Sigmoid colon (tissue), 7 donors: ENCODE results near the gene SART3. TPM values are rescaled to one million over a fixed set of nuclear protein-coding genes. Genes with fewer than 3 reads are reported as not detected.
"Not testable (repeated sequence)": the region's sequence is repeated elsewhere in the genome, so short reads cannot be mapped to it uniquely, and the experiment has no call there.

Experiments
- DNase-seq: peaks from one replicate; pipeline ENCODE4 v3.0.0-alpha.2; 2019
- H3K27ac ChIP-seq, 4 donors: fragments of 200-600 bp; sonication (generic); one replicate each; pipeline ENCODE4 v1.5.1; 2016 to 2019; ENCODE audit warnings: mild to moderate bottlenecking in 1 of 4
- H3K27me3 ChIP-seq, 3 donors: fragments of 200-600 bp; sonication (generic); one replicate each; pipeline ENCODE4 v1.5.1; 2019; ENCODE audit warnings: mild to moderate bottlenecking in 1 of 3
- H3K36me3 ChIP-seq, 4 donors: fragments of 200-600 bp; sonication (generic); one replicate each; pipeline ENCODE4 v1.5.1; 2016 to 2019
- H3K4me1 ChIP-seq, 4 donors: fragments of 200-600 bp; sonication (generic); one replicate each; pipeline ENCODE4 v1.5.1; 2017 to 2019
- H3K4me3 ChIP-seq, 4 donors: fragments of 200-600 bp; sonication (generic); one replicate each; pipeline ENCODE4 v1.5.1; 2017 to 2019; ENCODE audit warnings: mild to moderate bottlenecking in 2 of 4, moderate library complexity in 1 of 4
- H3K9me3 ChIP-seq, 4 donors: fragments of 200-600 bp in 3 of 4; sonication (generic) in 3 of 4; one replicate each; pipeline versions ENCODE4 v1.5.1 to v1.6.1; 2013 to 2019
- CTCF ChIP-seq, 4 experiments: fragments of 450-650 bp in 3 of 4; fragments of 200-600 bp in 1 of 4; IDR thresholded peaks; one replicate each; pipeline ENCODE4 v1.5.1; 2016 to 2019; ENCODE audit warnings: antibody characterized with exemption in 4 of 4, mild to moderate bottlenecking in 3 of 4, moderate library complexity in 2 of 4
- EP300 ChIP-seq, 4 donors: sonication (generic); formaldehyde crosslinking; IDR thresholded peaks; one replicate each; pipeline ENCODE4 v1.6.1; 2017; ENCODE audit warnings: antibody characterized with exemption in 4 of 4
- POLR2A ChIP-seq, 2 donors: fragments of 450-650 bp; IDR thresholded peaks; one replicate each; pipeline ENCODE4 v1.6.1; 2016; ENCODE audit warnings: antibody characterized with exemption in 2 of 2, mild to moderate bottlenecking in 2 of 2, moderate library complexity in 2 of 2
- POLR2AphosphoS5 ChIP-seq, 4 donors: sonication (generic); formaldehyde crosslinking; IDR thresholded peaks; one replicate each; pipeline ENCODE4 v1.6.1; 2017; ENCODE audit warnings: antibody characterized with exemption in 4 of 4
- WGBS, 2 donors: extraction: QIAGEN DNeasy Blood & Tissue Kit; methylation state at CpG; one replicate each; pipeline ENCODE4 v1.1.7; 2013; 5-methylcytosine and 5-hydroxymethylcytosine counted together
- intact Hi-C: fragments of 100-400 bp; cut with DNase I; formaldehyde crosslinking; loops from one replicate; pipeline ENCODE4 v1.15.1; 2023
- polyA plus RNA-seq, 3 donors: library from polyadenylated mRNA; stranded (reverse); fragments of 200-250 nt; gene quantifications; one replicate each; pipeline ENCODE4 v1.2.3, GENCODE V29; 2013
- total RNA-seq, 4 donors: library from RNA; depleted of rRNA; stranded (reverse); fragments of >200 nt; gene quantifications; one replicate each; pipeline ENCODE4 v1.1.0, GENCODE V29; 2016
- donor health status: healthy with polysubstance abuse.
- donor health status: Bipolar disorder and iron deficiency.
- donor health status: healthy.

SART3 gene
- total and polyA plus RNA-seq, 7 donors, result 15.3 to 69.1 (median 45.3) TPM

- H3K36me3 ChIP-seq, result no peaks in the 10 kb centered on the region
- no peaks in the 10 kb centered on the region for H3K4me1 ChIP-seq
- no peak for DNase-seq
- no peak for TF ChIP-seq POLR2AphosphoS5 (IDR thresholded peaks at IDR 0.05)
- no peak for TF ChIP-seq POLR2A (IDR thresholded peaks at IDR 0.05)
- TF ChIP-seq CTCF (IDR thresholded peaks at IDR 0.05), result no peak
- no peak for TF ChIP-seq EP300 (IDR thresholded peaks at IDR 0.05)
- H3K27me3 ChIP-seq, result no peaks in the 10 kb centered on the region
- intact Hi-C loops, result no loop called here
- H3K9me3 ChIP-seq, result no peaks in the 10 kb centered on the region
- H3K27ac ChIP-seq, result no peak overlapping the region
- H3K4me3 ChIP-seq, result no peak overlapping the region
- WGBS, 2 donors, result 93 to 97% methylated on average over 3 of the region's 3 CpGs
Measured at GRCh38 chr12:108578813-108579212, 17.8 kb upstream of the SART3 start.

GRCh38 chr12:108578264-108578663, 17.3 kb upstream of the SART3 start:
- no peak for DNase-seq
- Histone ChIP-seq H3K9me3 (no peaks in the 10 kb centered on the region), H3K27ac (no peak overlapping the region), H3K4me1 (peaks cover 0 to 2% (median 0%) of the 10 kb centered on the region in 4 donors), H3K36me3 (no peaks in the 10 kb centered on the region), H3K4me3 (no peak overlapping the region), H3K27me3 (no peaks in the 10 kb centered on the region)
- intact Hi-C loops, result no loop called here
- TF ChIP-seq CTCF (IDR thresholded peaks at IDR 0.05) (no peak), EP300 (IDR thresholded peaks at IDR 0.05) (no peak), POLR2A (IDR thresholded peaks at IDR 0.05) (no peak)
- 57 to 98% methylated on average over 2 of the region's 2 CpGs for WGBS, 2 donors

GRCh38 chr12:108577458-108577857, 16.5 kb upstream of the SART3 start:
- Histone ChIP-seq H3K4me3 (no peak overlapping the region), H3K4me1 (peaks cover 0 to 2% (median 0%) of the 10 kb centered on the region in 4 donors), H3K9me3 (no peaks in the 10 kb centered on the region), H3K27me3 (no peaks in the 10 kb centered on the region), H3K36me3 (no peaks in the 10 kb centered on the region), H3K27ac (no peak overlapping the region)
- intact Hi-C loops, result no loop called here
- no peak for TF ChIP-seq CTCF (IDR thresholded peaks at IDR 0.05)
- no peak for DNase-seq

- Histone ChIP-seq H3K4me1 (peaks cover 0 to 2% (median under 1%) of the 10 kb centered on the region in 4 donors), H3K27me3 (no peaks in the 10 kb centered on the region), H3K27ac (no peak overlapping the region), H3K9me3 (no peaks in the 10 kb centered on the region), H3K36me3 (no peaks in the 10 kb centered on the region), H3K4me3 (no peak overlapping the region)
- intact Hi-C loops, result no loop called here
- DNase-seq, result no peak
- WGBS, 2 donors, result 57 to 64% methylated on average over 6 of the region's 6 CpGs
- TF ChIP-seq CTCF (IDR thresholded peaks at IDR 0.05) (no peak), POLR2AphosphoS5 (IDR thresholded peaks at IDR 0.05) (no peak), EP300 (IDR thresholded peaks at IDR 0.05) (no peak), POLR2A (IDR thresholded peaks at IDR 0.05) (no peak)
Measured at GRCh38 chr12:108576660-108577234, 15.8 kb upstream of the SART3 start.

- Histone ChIP-seq H3K4me3 (no peak overlapping the region), H3K36me3 (no peaks in the 10 kb centered on the region), H3K27me3 (no peaks in the 10 kb centered on the region), H3K9me3 (no peaks in the 10 kb centered on the region), H3K4me1 (peaks cover 0 to 8% (median 4%) of the 10 kb centered on the region in 4 donors), H3K27ac (no peak overlapping the region)
- no peak for TF ChIP-seq EP300 (IDR thresholded peaks at IDR 0.05)
- no peak for TF ChIP-seq POLR2AphosphoS5 (IDR thresholded peaks at IDR 0.05)
- no peak for TF ChIP-seq CTCF (IDR thresholded peaks at IDR 0.05)
- TF ChIP-seq POLR2A (IDR thresholded peaks at IDR 0.05), result no peak
- 88 to 89% methylated on average over 9 of the region's 9 CpGs for WGBS, 2 donors
- peak; percentile 14 for DNase-seq
- intact Hi-C loops, result no loop called here
Measured at GRCh38 chr12:108575199-108575912, 14.4 kb upstream of the SART3 start.

- H3K4me3 ChIP-seq, DNase-seq, H3K27ac ChIP-seq, H3K4me1 ChIP-seq, H3K27me3 ChIP-seq, intact Hi-C loops, H3K9me3 ChIP-seq: not testable (repeated sequence)
- WGBS, 2 donors, result 97% methylated on average over 1 of the region's 1 CpG
- H3K36me3 ChIP-seq, result peaks cover 0 to 10% (median 7%) of the 10 kb centered on the region in 4 donors
Measured at GRCh38 chr12:108574276-108574675, 13.3 kb upstream of the SART3 start.
